K562 (cell line): Measurements from ENCODE around the gene FRMD4A. TPM values are rescaled to one million over a fixed set of nuclear protein-coding genes. Genes with fewer than 3 reads are reported as not detected.

Source experiments
- ATAC-seq: fragments of 200-7000 bp; cut with Tn5 transposase; 3 replicates; pipeline ENCODE4 v1.9.1; 2020; ENCODE audit warnings: moderate library complexity
- BruUV-seq: library from RNA; stranded (reverse); fragments of 400-500 nt; replicated peaks from 2 replicates; lab custom pipeline; 2021; lab: Mats Ljungman, UMichigan
- CTCF ChIA-PET: fragments of 300-600 bp; formaldehyde crosslinking; extraction: SDS; loops from one replicate; lab custom pipeline; 2021; ENCODE audit warnings: low intra/inter-chr PET ratio; lab: Yijun Ruan, JAX
- POLR2A ChIA-PET: fragments of 300-600, 350-650 bp; sonication (Branson Sonifier 250); formaldehyde crosslinking; extraction: SDS; loops from one replicate; lab custom pipeline; 2021; ENCODE audit warnings: antibody characterized with exemption, inconsistent platforms; lab: Yijun Ruan, JAX
- DNase-seq, 4 experiments: peaks; one replicate each; pipeline versions ENCODE4 v3.0.0 to v3.0.0-alpha.2; 2011 to 2018; ENCODE audit warnings: low spot score in 3 of 4, mixed read lengths in 3 of 4; ENCODE audit errors: extremely low read depth in 1 of 4
- FAIRE-seq: peaks from 2 replicates; lab custom pipeline; 2011; peaks lifted over from hg19 to GRCh38; lab: Jason Lieb, UNC
- H2AFZ ChIP-seq: 2 replicates; pipeline ENCODE4 v1.6.0; 2011; ENCODE audit warnings: low read depth, low read length, control low read depth, inconsistent platforms
- H3K27ac ChIP-seq: fragments of 200-600 bp; 3 replicates; pipeline ENCODE4 v1.8.0; 2011; ENCODE audit warnings: low read depth, mild to moderate bottlenecking, control low read depth, inconsistent platforms, low read length, moderate library complexity, mixed read lengths; ENCODE audit errors: extremely low read depth
- H3K27me3 ChIP-seq, 2 experiments: fragments of 300-600 bp in 1 of 2; 2 replicates in 1 of 2; 3 replicates in 1 of 2; pipeline versions ENCODE4 v1.6.0 to v1.8.0; 2011; ENCODE audit warnings: inconsistent platforms in 2 of 2, low read length in 2 of 2, mild to moderate bottlenecking in 1 of 2, mixed read lengths in 1 of 2, moderate library complexity in 1 of 2; ENCODE audit not compliant: control insufficient read depth in 2 of 2, insufficient read depth in 2 of 2
- H3K36me3 ChIP-seq: fragments of 300-600 bp; 3 replicates; pipeline ENCODE4 v1.8.0; 2011; ENCODE audit warnings: mild to moderate bottlenecking, low read length, inconsistent platforms; ENCODE audit not compliant: control insufficient read depth, insufficient read depth
- H3K4me1 ChIP-seq, 2 experiments: fragments of 200-600 bp in 1 of 2; replicated peaks in 1 of 2; 2 replicates in 1 of 2; 3 replicates in 1 of 2; pipeline versions ENCODE4 v1.5.1 to v1.8.0; 2011; ENCODE audit warnings: inconsistent platforms in 2 of 2, low read length in 2 of 2, mild to moderate bottlenecking in 1 of 2, mixed read lengths in 1 of 2, moderate library complexity in 1 of 2; ENCODE audit not compliant: control insufficient read depth in 2 of 2, insufficient read depth in 2 of 2
- H3K4me2 ChIP-seq: 2 replicates; pipeline ENCODE4 v1.6.1; 2011; ENCODE audit warnings: low read length, control low read depth, inconsistent platforms, mixed read lengths; ENCODE audit not compliant: insufficient read depth
- H3K4me3 ChIP-seq: fragments of 200-600 bp; sonication (generic), shearing (Covaris generic); 2 replicates; pipeline ENCODE4 v1.5.1; 2016; ENCODE audit warnings: control low read depth, inconsistent platforms
- H3K79me2 ChIP-seq: fragments of 200-600 bp; 3 replicates; pipeline ENCODE4 v1.8.0; 2011; ENCODE audit warnings: low read length, inconsistent platforms; ENCODE audit not compliant: control insufficient read depth, insufficient read depth
- H3K9ac ChIP-seq, 2 experiments: 2 replicates each; pipeline versions ENCODE4 v1.6.0 to v1.6.1; 2011; ENCODE audit warnings: low read depth in 2 of 2, low read length in 2 of 2, control low read depth in 1 of 2, inconsistent platforms in 1 of 2, mild to moderate bottlenecking in 1 of 2, mixed read lengths in 1 of 2; ENCODE audit not compliant: insufficient read depth in 1 of 2
- H3K9me1 ChIP-seq: one replicate; pipeline ENCODE4 v1.6.0; 2011; ENCODE audit warnings: inconsistent platforms, mild to moderate bottlenecking, low read length, moderate library complexity; ENCODE audit not compliant: control insufficient read depth, insufficient read depth
- H3K9me3 ChIP-seq: replicated peaks from 2 replicates; pipeline ENCODE4 v1.5.1; 2011; ENCODE audit warnings: low read depth, low read length, inconsistent platforms; ENCODE audit not compliant: control insufficient read depth, insufficient read depth
- H4K20me1 ChIP-seq: replicated peaks from 2 replicates; pipeline ENCODE4 v1.6.1; 2011; ENCODE audit warnings: low read length, inconsistent platforms, mixed read lengths; ENCODE audit not compliant: control insufficient read depth, insufficient read depth
- FOXK2 ChIP-seq, 2 experiments: fragments of 450-650 bp; IDR thresholded peaks in 1 of 2; conservative IDR thresholded peaks in 1 of 2; 2 replicates each; pipeline ENCODE4 v1.6.1; 2016; ENCODE audit warnings: low read depth in 2 of 2, mild to moderate bottlenecking in 1 of 2
- NRF1 ChIP-seq, 2 experiments: fragments of 450-650 bp; IDR thresholded peaks in 1 of 2; conservative IDR thresholded peaks in 1 of 2; 2 replicates each; pipeline ENCODE4 v1.6.1; 2014; ENCODE audit warnings: mild to moderate bottlenecking in 2 of 2
- OTX1 ChIP-seq: fragments of 450-650 bp; formaldehyde crosslinking; IDR thresholded peaks from 2 replicates; pipeline ENCODE4 v1.4.0; 2022; ENCODE audit warnings: mild to moderate bottlenecking
- PPARD ChIP-seq: fragments of 250-450 bp; sonication (Bioruptor Pico); IDR thresholded peaks from 2 replicates; pipeline ENCODE4 v1.8.0; 2022; ENCODE audit warnings: inconsistent platforms, mild to moderate bottlenecking, moderate library complexity
- WGBS: fragments of 100-300 bp; shearing (Covaris generic); methylation state at CpG from one replicate; pipeline ENCODE4 v1.1.6; 2016; ENCODE audit warnings: low coverage, mixed read lengths; ENCODE audit not compliant: insufficient coverage; ENCODE audit errors: missing lambda C conversion rate; 5-methylcytosine and 5-hydroxymethylcytosine counted together
- in situ Hi-C: fragments of 300-500 bp; cut with MboI; formaldehyde crosslinking; loops from 4 replicates; pipeline ENCODE4 v1.15.0; 2018; ENCODE audit warnings: inconsistent platforms, mixed read lengths
- intact Hi-C: fragments of 100-400 bp; cut with micrococcal nuclease; formaldehyde crosslinking; loops from 2 replicates; pipeline ENCODE4 v1.14.2; 2022
- polyA plus RNA-seq, 8 experiments: library from polyadenylated mRNA; depleted of rRNA in 4 of 8; stranded (reverse) in 5 of 8; unstranded in 3 of 8; fragments of >200 nt; fragmentation: Nextera tagmentation in 2 of 8; fragmentation: Illumina TruSeq in 1 of 8; extraction: Ambion mirVana in 2 of 8; extraction: Trizol in 1 of 8; gene quantifications; 2 replicates each; pipeline versions ENCODE4 v1.2.1 to v1.2.3, GENCODE V29; 2011 to 2014; ENCODE audit warnings: inconsistent platforms in 1 of 8, missing spikeins in 1 of 8
- total RNA-seq, 7 experiments: library from RNA; depleted of rRNA in 6 of 7; stranded (reverse); fragments of >200 nt in 6 of 7; fragmentation: Illumina TruSeq in 2 of 7; extraction: Trizol in 2 of 7; gene quantifications; 2 replicates each; pipeline versions ENCODE4 v1.2.1 to v1.2.3, GENCODE V29; 2011 to 2021; ENCODE audit warnings: low replicate concordance in 1 of 7
- TF ChIP-seq, protein P1 (sequence below): fragments of 450-650 bp; IDR thresholded peaks from 2 replicates; pipeline ENCODE4 v1.6.1; 2018; ENCODE audit not compliant: partially characterized antibody

FRMD4A gene
- total and polyA plus RNA-seq, 9 of the 15 experiments (the other 6 are each of a cell fraction or from before 2014, with no cell fraction given) = 0.80 to 5.2 (median 3.0) TPM

DNA sequence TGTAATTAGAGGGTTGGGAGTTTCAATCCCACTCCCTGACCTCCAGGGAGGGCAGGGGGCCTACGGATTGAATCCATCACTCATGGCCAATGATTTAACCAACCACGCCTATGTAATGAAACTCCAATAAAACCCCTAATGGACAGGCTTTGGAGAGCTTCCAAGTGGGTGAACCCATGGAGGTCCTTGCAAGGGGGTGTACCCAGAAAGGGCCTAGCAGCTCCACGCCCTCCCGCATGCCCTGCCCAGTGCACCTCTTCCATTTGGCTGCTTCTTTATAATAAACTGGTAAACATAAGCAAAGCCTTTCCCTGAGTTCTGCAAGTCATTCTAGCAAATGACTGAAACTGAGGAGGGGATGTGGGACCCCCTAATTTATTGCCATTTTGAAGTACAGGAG, 280.1 kb downstream of the FRMD4A start:
- Histone ChIP-seq H3K27me3 (no peaks in the 10 kb centered on the region; a peak in 3 of 5 replicates), H3K4me3 (no peak overlapping the region), H3K9me1 (no peaks in the 10 kb centered on the region), H3K9ac (no peak overlapping the region), H3K27ac (no peak overlapping the region), H4K20me1 (no peaks in the 10 kb centered on the region), H3K79me2 (no peaks in the 10 kb centered on the region), H3K4me2 (no peak overlapping the region), H2AFZ (no peak overlapping the region), H3K4me1 (no peaks in the 10 kb centered on the region), H3K36me3 (no peaks in the 10 kb centered on the region), H3K9me3 (no peaks in the 10 kb centered on the region)
- 0% methylated on average over 4 of the region's 4 CpGs for WGBS
- CTCF ChIA-PET = no interaction called here
- DNase-seq (no peak), ATAC-seq (no peak), FAIRE-seq (no peak)
- no TSS peak for BruUV-seq
- intact Hi-C loops = no loop called here
- POLR2A ChIA-PET = no interaction called here
- in situ Hi-C loops = no loop called here
- TF ChIP-seq OTX1 (CRISPR knock-in tag) (no peak), NRF1 (conservative IDR thresholded peaks at IDR 0.05 in 1 of 2, IDR thresholded peaks at IDR 0.05 in 1 of 2) (no peak), PPARD (CRISPR knock-in tag) (no peak), FOXK2 (conservative IDR thresholded peaks at IDR 0.05 in 1 of 2, IDR thresholded peaks at IDR 0.05 in 1 of 2; ENCODE audit: low read depth in 2 of 2) (no peak)
- TF ChIP-seq, protein P1, sequence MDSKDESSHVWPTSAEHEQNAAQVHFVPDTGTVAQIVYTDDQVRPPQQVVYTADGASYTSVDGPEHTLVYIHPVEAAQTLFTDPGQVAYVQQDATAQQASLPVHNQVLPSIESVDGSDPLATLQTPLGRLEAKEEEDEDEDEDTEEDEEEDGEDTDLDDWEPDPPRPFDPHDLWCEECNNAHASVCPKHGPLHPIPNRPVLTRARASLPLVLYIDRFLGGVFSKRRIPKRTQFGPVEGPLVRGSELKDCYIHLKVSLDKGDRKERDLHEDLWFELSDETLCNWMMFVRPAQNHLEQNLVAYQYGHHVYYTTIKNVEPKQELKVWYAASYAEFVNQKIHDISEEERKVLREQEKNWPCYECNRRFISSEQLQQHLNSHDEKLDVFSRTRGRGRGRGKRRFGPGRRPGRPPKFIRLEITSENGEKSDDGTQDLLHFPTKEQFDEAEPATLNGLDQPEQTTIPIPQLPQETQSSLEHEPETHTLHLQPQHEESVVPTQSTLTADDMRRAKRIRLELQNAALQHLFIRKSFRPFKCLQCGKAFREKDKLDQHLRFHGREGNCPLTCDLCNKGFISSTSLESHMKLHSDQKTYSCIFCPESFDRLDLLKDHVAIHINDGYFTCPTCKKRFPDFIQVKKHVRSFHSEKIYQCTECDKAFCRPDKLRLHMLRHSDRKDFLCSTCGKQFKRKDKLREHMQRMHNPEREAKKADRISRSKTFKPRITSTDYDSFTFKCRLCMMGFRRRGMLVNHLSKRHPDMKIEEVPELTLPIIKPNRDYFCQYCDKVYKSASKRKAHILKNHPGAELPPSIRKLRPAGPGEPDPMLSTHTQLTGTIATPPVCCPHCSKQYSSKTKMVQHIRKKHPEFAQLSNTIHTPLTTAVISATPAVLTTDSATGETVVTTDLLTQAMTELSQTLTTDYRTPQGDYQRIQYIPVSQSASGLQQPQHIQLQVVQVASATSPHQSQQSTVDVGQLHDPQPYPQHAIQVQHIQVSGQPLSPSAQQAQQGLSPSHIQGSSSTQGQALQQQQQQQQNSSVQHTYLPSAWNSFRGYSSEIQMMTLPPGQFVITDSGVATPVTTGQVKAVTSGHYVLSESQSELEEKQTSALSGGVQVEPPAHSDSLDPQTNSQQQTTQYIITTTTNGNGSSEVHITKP = peak; percentile 55
- TF ChIP-seq, all 486 proteins: peak for 1
